ENCODE results near the gene BOK. TPM values are rescaled to one million over a fixed set of nuclear protein-coding genes. Genes with fewer than 3 reads are reported as not detected.

BOK gene
- polyA plus RNA-seq, 1 donor from 2014 or later: 2.3 TPM

DNA sequence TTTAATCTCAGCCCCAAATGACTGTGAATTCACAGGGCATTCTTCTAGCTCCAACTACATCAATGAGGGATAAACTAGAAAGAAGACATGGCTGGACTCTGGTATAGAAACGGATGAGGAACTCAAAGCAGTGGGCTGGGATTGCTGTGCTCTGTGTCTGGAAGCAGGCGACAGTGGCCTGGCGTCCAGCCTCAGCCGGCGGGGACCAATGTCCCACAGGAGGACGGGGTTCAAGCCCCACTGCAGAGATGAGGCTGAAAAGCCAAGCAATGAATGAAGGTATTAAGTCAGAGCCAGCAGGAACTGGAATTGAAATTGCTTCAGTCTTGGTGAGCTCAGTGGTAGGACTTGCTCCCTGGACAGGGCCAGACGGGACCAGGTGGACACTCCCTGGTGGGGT is 24.3 kb upstream of the BOK start:
- H3K4me2 ChIP-seq (ENCODE audit: low read length): no peak overlapping the region
- H3K27ac ChIP-seq (ENCODE audit: low read length): no peak overlapping the region
- H3K27me3 ChIP-seq (ENCODE audit: insufficient read depth, low read depth, low read length): no peaks in the 10 kb centered on the region
- TF ChIP-seq TAF1 (IDR thresholded peaks at IDR 0.05; ENCODE audit: low read depth) (no peak), EZH2 (IDR thresholded peaks at IDR 0.05; ENCODE audit: borderline replicate concordance, insufficient read depth, low read length, poor library complexity, severe bottlenecking) (no peak), REST (IDR thresholded peaks at IDR 0.05; ENCODE audit: borderline replicate concordance) (no peak), RAD21 (conservative IDR thresholded peaks at IDR 0.05) (no peak), POLR2AphosphoS5 (IDR thresholded peaks at IDR 0.05) (no peak), SMC3 (conservative IDR thresholded peaks at IDR 0.05; ENCODE audit: poor library complexity) (no peak), MXI1 (conservative IDR thresholded peaks at IDR 0.05; ENCODE audit: poor library complexity, severe bottlenecking) (no peak), EP300 (conservative IDR thresholded peaks at IDR 0.05; ENCODE audit: poor library complexity, severe bottlenecking) (no peak)
- TF ChIP-seq, protein P1, sequence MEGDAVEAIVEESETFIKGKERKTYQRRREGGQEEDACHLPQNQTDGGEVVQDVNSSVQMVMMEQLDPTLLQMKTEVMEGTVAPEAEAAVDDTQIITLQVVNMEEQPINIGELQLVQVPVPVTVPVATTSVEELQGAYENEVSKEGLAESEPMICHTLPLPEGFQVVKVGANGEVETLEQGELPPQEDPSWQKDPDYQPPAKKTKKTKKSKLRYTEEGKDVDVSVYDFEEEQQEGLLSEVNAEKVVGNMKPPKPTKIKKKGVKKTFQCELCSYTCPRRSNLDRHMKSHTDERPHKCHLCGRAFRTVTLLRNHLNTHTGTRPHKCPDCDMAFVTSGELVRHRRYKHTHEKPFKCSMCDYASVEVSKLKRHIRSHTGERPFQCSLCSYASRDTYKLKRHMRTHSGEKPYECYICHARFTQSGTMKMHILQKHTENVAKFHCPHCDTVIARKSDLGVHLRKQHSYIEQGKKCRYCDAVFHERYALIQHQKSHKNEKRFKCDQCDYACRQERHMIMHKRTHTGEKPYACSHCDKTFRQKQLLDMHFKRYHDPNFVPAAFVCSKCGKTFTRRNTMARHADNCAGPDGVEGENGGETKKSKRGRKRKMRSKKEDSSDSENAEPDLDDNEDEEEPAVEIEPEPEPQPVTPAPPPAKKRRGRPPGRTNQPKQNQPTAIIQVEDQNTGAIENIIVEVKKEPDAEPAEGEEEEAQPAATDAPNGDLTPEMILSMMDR (IDR thresholded peaks at IDR 0.05; ENCODE audit: poor library complexity, severe bottlenecking): no peak
- H2AFZ ChIP-seq (ENCODE audit: low read depth, low read length): no peak overlapping the region
- H3K9ac ChIP-seq (ENCODE audit: low read length): no peak overlapping the region
- H3F3A ChIP-seq (ENCODE audit: insufficient read depth, low read length, poor library complexity, severe bottlenecking): no peaks in the 10 kb centered on the region
- H4K20me1 ChIP-seq (ENCODE audit: insufficient read depth): no peaks in the 10 kb centered on the region
- H3K9me2 ChIP-seq (ENCODE audit: insufficient read depth, low read length): no peaks in the 10 kb centered on the region
- no peak overlapping the region for H3K4me3 ChIP-seq (ENCODE audit: low read length)
- no peaks in the 10 kb centered on the region for H3K79me2 ChIP-seq (replicated peaks; ENCODE audit: insufficient read depth, low read length)
- H3K9me3 ChIP-seq (ENCODE audit: low read length): no peaks in the 10 kb centered on the region
- no peaks in the 10 kb centered on the region for H3K36me3 ChIP-seq (ENCODE audit: insufficient read depth, low read length)

GRCh38 chr2:241534701-241535375 is 23.7 kb upstream of the BOK start:
- TF ChIP-seq POLR2AphosphoS5 (IDR thresholded peaks at IDR 0.05) (no peak), SMC3 (conservative IDR thresholded peaks at IDR 0.05; ENCODE audit: poor library complexity) (no peak), TAF1 (IDR thresholded peaks at IDR 0.05; ENCODE audit: low read depth) (no peak), RAD21 (conservative IDR thresholded peaks at IDR 0.05) (no peak), EZH2 (IDR thresholded peaks at IDR 0.05; ENCODE audit: borderline replicate concordance, insufficient read depth, low read length, poor library complexity, severe bottlenecking) (no peak), EP300 (conservative IDR thresholded peaks at IDR 0.05; ENCODE audit: poor library complexity, severe bottlenecking) (no peak), MXI1 (conservative IDR thresholded peaks at IDR 0.05; ENCODE audit: poor library complexity, severe bottlenecking) (no peak), REST (IDR thresholded peaks at IDR 0.05; ENCODE audit: borderline replicate concordance) (no peak)
- TF ChIP-seq, protein P1 (IDR thresholded peaks at IDR 0.05; ENCODE audit: poor library complexity, severe bottlenecking): no peak
- H3K9me3 ChIP-seq (ENCODE audit: low read length): no peaks in the 10 kb centered on the region
- no peaks in the 10 kb centered on the region for H3K79me2 ChIP-seq (replicated peaks; ENCODE audit: insufficient read depth, low read length)

More at GRCh38 chr2:241534701-241535375, 23.7 kb upstream of the BOK start:
- H2AFZ ChIP-seq (ENCODE audit: low read depth, low read length): no peak overlapping the region
- no peaks in the 10 kb centered on the region for H3K27me3 ChIP-seq (ENCODE audit: insufficient read depth, low read depth, low read length)
- no peak overlapping the region for H3K9ac ChIP-seq (ENCODE audit: low read length)
- H3K27ac ChIP-seq (ENCODE audit: low read length): no peak overlapping the region
- no peak overlapping the region for H3K4me2 ChIP-seq (ENCODE audit: low read length)
- no peak overlapping the region for H3K4me3 ChIP-seq (ENCODE audit: low read length)
- H3K36me3 ChIP-seq (ENCODE audit: insufficient read depth, low read length): no peaks in the 10 kb centered on the region
- H3F3A ChIP-seq (ENCODE audit: insufficient read depth, low read length, poor library complexity, severe bottlenecking): no peaks in the 10 kb centered on the region
- H4K20me1 ChIP-seq (ENCODE audit: insufficient read depth): no peaks in the 10 kb centered on the region
- no peaks in the 10 kb centered on the region for H3K9me2 ChIP-seq (ENCODE audit: insufficient read depth, low read length)

Data from neural cell (in vitro differentiated cells).